GM21390 (cell line): ENCODE data around the gene MYBPC2.

Source experiments
- ATAC-seq: cut with Tn5 transposase; IDR thresholded peaks from one replicate; pipeline ENCODE4 v1.9.1; 2021; ENCODE audit not compliant: unreplicated experiment

Gene MYBPC2

GRCh38 chr19:50496189-50497021 is 63.7 kb downstream of the MYBPC2 start:
- ATAC-seq, result no peak

GRCh38 chr19:50497022-50497405 is 64.3 kb downstream of the MYBPC2 start:
- ATAC-seq, result no peak

- no peak for ATAC-seq
Measured at GRCh38 chr19:50498219-50499056, 65.7 kb downstream of the MYBPC2 start.

GRCh38 chr19:50500060-50500752 is 67.5 kb downstream of the MYBPC2 start:
- no peak for ATAC-seq

GRCh38 chr19:50500753-50501151 is 68.1 kb downstream of the MYBPC2 start:
- no peak for ATAC-seq

- ATAC-seq, result no peak
Measured at GRCh38 chr19:50501186-50501567, 68.5 kb downstream of the MYBPC2 start.

GRCh38 chr19:50501568-50502475 is 69.1 kb downstream of the MYBPC2 start:
- no peak for ATAC-seq

GRCh38 chr19:50505856-50506611 is 73.3 kb downstream of the MYBPC2 start:
- ATAC-seq, result no peak

GRCh38 chr19:50506700-50507099 is 74.0 kb downstream of the MYBPC2 start:
- no peak for ATAC-seq

GRCh38 chr19:50507376-50507775 is 74.7 kb downstream of the MYBPC2 start:
- no peak for ATAC-seq

- ATAC-seq, result no peak
Measured at GRCh38 chr19:50508843-50509190, 76.1 kb downstream of the MYBPC2 start.

- ATAC-seq, result no peak
Measured at GRCh38 chr19:50509366-50509765, 76.7 kb downstream of the MYBPC2 start.

- no peak for ATAC-seq
Measured at GRCh38 chr19:50510121-50510670, 77.5 kb downstream of the MYBPC2 start.

- ATAC-seq, result no peak
Measured at GRCh38 chr19:50510700-50511068, 78.0 kb downstream of the MYBPC2 start.

- ATAC-seq, result peak; percentile 85
Measured at GRCh38 chr19:50511069-50511822, 78.6 kb downstream of the MYBPC2 start, which contains the start of gene JOSD2. Gene JOSD2, minus strand, starts transcription at chr19:50511191. Its CDS starts 760 bp downstream, at chr19:50510431.

- ATAC-seq, result no peak
Measured at GRCh38 chr19:50512112-50512998, 79.7 kb downstream of the MYBPC2 start.

GRCh38 chr19:50512999-50513745 is 80.5 kb downstream of the MYBPC2 start:
- no peak for ATAC-seq
